ENCODE results near the gene THAP4.

The THAP4 gene

GRCh38 chr2:241607162-241607885 is 29.6 kb downstream of the THAP4 start:
- DNase-seq (ENCODE audit: low read depth in 1 of 2, low spot score in 1 of 2): no peak
- no peak overlapping the region for H3K4me3 ChIP-seq (replicated peaks; ENCODE audit: insufficient read depth, low read length)
- no peaks in the 10 kb centered on the region for H3K27me3 ChIP-seq (ENCODE audit: insufficient read depth, poor library complexity, severe bottlenecking)
- no peak for TF ChIP-seq CTCF (IDR thresholded peaks at IDR 0.05; ENCODE audit: insufficient read depth, low read length)
- no peak for TF ChIP-seq GABPA (IDR thresholded peaks at IDR 0.05; ENCODE audit: low read depth)
- TF ChIP-seq, protein P1, sequence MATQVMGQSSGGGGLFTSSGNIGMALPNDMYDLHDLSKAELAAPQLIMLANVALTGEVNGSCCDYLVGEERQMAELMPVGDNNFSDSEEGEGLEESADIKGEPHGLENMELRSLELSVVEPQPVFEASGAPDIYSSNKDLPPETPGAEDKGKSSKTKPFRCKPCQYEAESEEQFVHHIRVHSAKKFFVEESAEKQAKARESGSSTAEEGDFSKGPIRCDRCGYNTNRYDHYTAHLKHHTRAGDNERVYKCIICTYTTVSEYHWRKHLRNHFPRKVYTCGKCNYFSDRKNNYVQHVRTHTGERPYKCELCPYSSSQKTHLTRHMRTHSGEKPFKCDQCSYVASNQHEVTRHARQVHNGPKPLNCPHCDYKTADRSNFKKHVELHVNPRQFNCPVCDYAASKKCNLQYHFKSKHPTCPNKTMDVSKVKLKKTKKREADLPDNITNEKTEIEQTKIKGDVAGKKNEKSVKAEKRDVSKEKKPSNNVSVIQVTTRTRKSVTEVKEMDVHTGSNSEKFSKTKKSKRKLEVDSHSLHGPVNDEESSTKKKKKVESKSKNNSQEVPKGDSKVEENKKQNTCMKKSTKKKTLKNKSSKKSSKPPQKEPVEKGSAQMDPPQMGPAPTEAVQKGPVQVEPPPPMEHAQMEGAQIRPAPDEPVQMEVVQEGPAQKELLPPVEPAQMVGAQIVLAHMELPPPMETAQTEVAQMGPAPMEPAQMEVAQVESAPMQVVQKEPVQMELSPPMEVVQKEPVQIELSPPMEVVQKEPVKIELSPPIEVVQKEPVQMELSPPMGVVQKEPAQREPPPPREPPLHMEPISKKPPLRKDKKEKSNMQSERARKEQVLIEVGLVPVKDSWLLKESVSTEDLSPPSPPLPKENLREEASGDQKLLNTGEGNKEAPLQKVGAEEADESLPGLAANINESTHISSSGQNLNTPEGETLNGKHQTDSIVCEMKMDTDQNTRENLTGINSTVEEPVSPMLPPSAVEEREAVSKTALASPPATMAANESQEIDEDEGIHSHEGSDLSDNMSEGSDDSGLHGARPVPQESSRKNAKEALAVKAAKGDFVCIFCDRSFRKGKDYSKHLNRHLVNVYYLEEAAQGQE (IDR thresholded peaks at IDR 0.05; ENCODE audit: insufficient replicate concordance, low read depth): no peak
- TF ChIP-seq SPI1 (IDR thresholded peaks at IDR 0.05; ENCODE audit: borderline replicate concordance, low read depth): no peak
- no peak for TF ChIP-seq POLR2AphosphoS5 (IDR thresholded peaks at IDR 0.05; ENCODE audit: low read depth)
- H3K27ac ChIP-seq (replicated peaks): no peak overlapping the region

- H3K27ac ChIP-seq (replicated peaks): no peak overlapping the region
These were observed 30.8 kb downstream of the THAP4 start for GRCh38 chr2:241606186-241606585.

GRCh38 chr2:241603686-241604085 is 33.3 kb downstream of the THAP4 start:
- no peaks in the 10 kb centered on the region for H3K27me3 ChIP-seq (ENCODE audit: insufficient read depth, poor library complexity, severe bottlenecking)
- no peak overlapping the region for H3K27ac ChIP-seq (replicated peaks)
- no peak for TF ChIP-seq CTCF (IDR thresholded peaks at IDR 0.05; ENCODE audit: insufficient read depth, low read length)
- TF ChIP-seq SPI1 (IDR thresholded peaks at IDR 0.05; ENCODE audit: borderline replicate concordance, low read depth): no peak
- no peak for DNase-seq (ENCODE audit: low read depth in 1 of 2, low spot score in 1 of 2)
- no peak overlapping the region for H3K4me3 ChIP-seq (replicated peaks; ENCODE audit: insufficient read depth, low read length)

More at GRCh38 chr2:241606186-241606585, 30.8 kb downstream of the THAP4 start:
- TF ChIP-seq, protein P1 (IDR thresholded peaks at IDR 0.05; ENCODE audit: insufficient replicate concordance, low read depth): no peak
- Histone ChIP-seq H3K4me3 (replicated peaks; ENCODE audit: insufficient read depth, low read length) (no peak overlapping the region), H3K27me3 (ENCODE audit: insufficient read depth, poor library complexity, severe bottlenecking) (no peaks in the 10 kb centered on the region)
- DNase-seq (ENCODE audit: low read depth in 1 of 2, low spot score in 1 of 2): no peak

- Histone ChIP-seq H3K4me3 (replicated peaks; ENCODE audit: insufficient read depth, low read length) (no peak overlapping the region), H3K27ac (replicated peaks) (no peak overlapping the region), H3K27me3 (ENCODE audit: insufficient read depth, poor library complexity, severe bottlenecking) (no peaks in the 10 kb centered on the region)
- DNase-seq (ENCODE audit: low read depth in 1 of 2, low spot score in 1 of 2): no peak
- TF ChIP-seq, protein P1 (IDR thresholded peaks at IDR 0.05; ENCODE audit: insufficient replicate concordance, low read depth): no peak
- TF ChIP-seq SPI1 (IDR thresholded peaks at IDR 0.05; ENCODE audit: borderline replicate concordance, low read depth) (no peak), POLR2AphosphoS5 (IDR thresholded peaks at IDR 0.05; ENCODE audit: low read depth) (no peak), GABPA (IDR thresholded peaks at IDR 0.05; ENCODE audit: low read depth) (no peak), CTCF (IDR thresholded peaks at IDR 0.05; ENCODE audit: insufficient read depth, low read length) (no peak)
These were observed 34.2 kb downstream of the THAP4 start for GRCh38 chr2:241602720-241603119.
